MCF 10A (cell line): ENCODE results near the gene GRP. TPM values are rescaled to one million over a fixed set of nuclear protein-coding genes. Genes with fewer than 3 reads are reported as not detected.
"Not testable (repeated sequence)": the region's sequence is repeated elsewhere in the genome, so short reads cannot be mapped to it uniquely, and the experiment has no call there.

ENCODE experiments used
- BruUV-seq: library from RNA; stranded (reverse); fragments of 400-500 nt; replicated peaks from 2 replicates; lab custom pipeline; 2021; lab: Mats Ljungman, UMichigan
- CTCF ChIA-PET: fragments of 300-600 bp; sonication (Branson Sonifier 250); formaldehyde crosslinking; extraction: SDS; loops from one replicate; lab custom pipeline; 2021; ENCODE audit warnings: antibody characterized with exemption, inconsistent platforms; lab: Yijun Ruan, JAX
- POLR2A ChIA-PET: fragments of 300-600, 350-650 bp; sonication (Branson Sonifier 250); formaldehyde crosslinking; extraction: SDS; loops from one replicate; lab custom pipeline; 2020; ENCODE audit warnings: antibody characterized with exemption, inconsistent platforms; lab: Yijun Ruan, JAX
- DNase-seq: peaks from one replicate; pipeline ENCODE4 v3.0.0-alpha.2; 2018; ENCODE audit not compliant: unreplicated experiment
- H3K27ac Mint-ChIP-seq: one replicate; pipeline ENCODE4 v1.8.0; 2022; ENCODE audit warnings: mild to moderate bottlenecking, low read depth, mixed read lengths; ENCODE audit not compliant: unreplicated experiment
- H3K27me3 Mint-ChIP-seq: one replicate; pipeline ENCODE4 v1.8.0; 2022; ENCODE audit warnings: mixed read lengths; ENCODE audit not compliant: insufficient read depth, unreplicated experiment
- H3K36me3 Mint-ChIP-seq: one replicate; pipeline ENCODE4 v1.8.0; 2022; ENCODE audit warnings: mild to moderate bottlenecking, moderate library complexity, mixed read lengths; ENCODE audit not compliant: insufficient read depth, unreplicated experiment
- H3K4me1 Mint-ChIP-seq: one replicate; pipeline ENCODE4 v1.8.0; 2022; ENCODE audit warnings: mixed read lengths; ENCODE audit not compliant: insufficient read depth, unreplicated experiment
- H3K4me3 Mint-ChIP-seq: one replicate; pipeline ENCODE4 v1.8.0; 2022; ENCODE audit warnings: mild to moderate bottlenecking, moderate library complexity, mixed read lengths; ENCODE audit not compliant: unreplicated experiment
- H3K9me3 Mint-ChIP-seq: one replicate; pipeline ENCODE4 v1.8.0; 2022; ENCODE audit warnings: mixed read lengths; ENCODE audit not compliant: unreplicated experiment
- intact Hi-C: fragments of 100-400 bp; cut with micrococcal nuclease; formaldehyde crosslinking; loops from 2 replicates; pipeline ENCODE4 v1.14.1; 2022
- total RNA-seq: library from RNA; stranded (reverse); gene quantifications from 2 replicates; pipeline ENCODE4 v1.2.3, GENCODE V29; 2022
- TF ChIP-seq, protein P1 (sequence below): fragments of 200-600 bp; IDR thresholded peaks from one replicate; pipeline ENCODE4 v1.8.0; 2022; ENCODE audit warnings: antibody characterized with exemption, mild to moderate bottlenecking; ENCODE audit not compliant: unreplicated experiment

The GRP gene
- total RNA-seq, 1 experiment from 2014 or later: not detected

DNA sequence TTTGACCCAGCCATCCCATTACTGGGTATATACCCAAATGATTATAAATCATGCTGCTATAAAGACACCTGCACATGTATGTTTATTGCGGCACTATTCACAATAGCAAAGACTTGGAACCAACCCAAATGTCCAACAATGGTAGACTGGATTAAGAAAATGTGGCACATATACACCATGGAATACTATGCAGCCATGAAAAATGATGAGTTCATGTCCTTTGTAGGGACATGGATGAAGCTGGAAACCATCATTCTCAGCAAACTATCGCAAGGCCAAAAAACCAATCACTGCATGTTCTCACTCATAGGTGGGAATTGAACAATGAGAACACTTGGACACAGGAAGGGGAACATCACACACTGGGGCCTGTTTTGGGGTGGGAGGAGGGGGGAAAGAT is 42.3 kb downstream of the GRP start:
- BruUV-seq, H3K36me3 Mint-ChIP-seq, intact Hi-C loops, POLR2A ChIA-PET, H3K4me3 Mint-ChIP-seq, H3K4me1 Mint-ChIP-seq, DNase-seq, H3K27ac Mint-ChIP-seq, H3K9me3 Mint-ChIP-seq: not testable (repeated sequence)
- CTCF ChIA-PET: interaction anchor here (0.6 kb wide), 1 partner anchor 1824 kb away, joined by 3 read pairs; no protein-coding TSS in a partner anchor
- H3K27me3 Mint-ChIP-seq: peaks cover 81% of the 10 kb centered on the region

DNA sequence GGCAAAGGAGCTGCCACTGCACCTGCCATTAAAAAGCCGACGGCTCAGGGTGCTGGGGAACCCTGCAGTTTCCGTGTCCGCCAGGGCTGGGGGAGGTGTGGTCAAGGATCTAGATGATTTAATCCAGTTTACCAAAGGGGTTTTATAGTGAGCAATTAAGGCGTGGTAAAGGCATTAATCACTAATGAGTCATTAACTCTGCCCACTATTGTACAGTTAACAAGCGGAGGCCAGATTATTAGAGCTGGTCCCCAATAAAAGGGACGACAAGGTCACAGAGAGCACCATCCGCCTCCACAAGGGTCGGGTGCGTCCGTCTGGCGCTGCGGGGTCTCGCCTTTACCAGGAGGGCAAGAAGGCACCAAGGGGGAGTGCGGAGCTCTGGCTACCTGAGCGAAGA is 43.7 kb downstream of the GRP start:
- Mint-ChIP-seq H3K4me1 (no peaks in the 10 kb centered on the region), H3K4me3 (no peak overlapping the region), H3K27me3 (peaks cover 81% of the 10 kb centered on the region), H3K9me3 (no peaks in the 10 kb centered on the region), H3K27ac (no peak overlapping the region), H3K36me3 (no peaks in the 10 kb centered on the region)
- BruUV-seq: no TSS peak
- CTCF ChIA-PET: interaction anchor here (0.7 to 1.8 kb wide), 5 partner anchors 9 to 139 kb away, joined by 3 to 8 read pairs (median 5); no protein-coding TSS in a partner anchor
- no peak for DNase-seq
- POLR2A ChIA-PET: interaction anchor here (0.8 kb wide), 1 partner anchor 20 kb away, joined by 3 read pairs; no protein-coding TSS in a partner anchor
- TF ChIP-seq, protein P1, sequence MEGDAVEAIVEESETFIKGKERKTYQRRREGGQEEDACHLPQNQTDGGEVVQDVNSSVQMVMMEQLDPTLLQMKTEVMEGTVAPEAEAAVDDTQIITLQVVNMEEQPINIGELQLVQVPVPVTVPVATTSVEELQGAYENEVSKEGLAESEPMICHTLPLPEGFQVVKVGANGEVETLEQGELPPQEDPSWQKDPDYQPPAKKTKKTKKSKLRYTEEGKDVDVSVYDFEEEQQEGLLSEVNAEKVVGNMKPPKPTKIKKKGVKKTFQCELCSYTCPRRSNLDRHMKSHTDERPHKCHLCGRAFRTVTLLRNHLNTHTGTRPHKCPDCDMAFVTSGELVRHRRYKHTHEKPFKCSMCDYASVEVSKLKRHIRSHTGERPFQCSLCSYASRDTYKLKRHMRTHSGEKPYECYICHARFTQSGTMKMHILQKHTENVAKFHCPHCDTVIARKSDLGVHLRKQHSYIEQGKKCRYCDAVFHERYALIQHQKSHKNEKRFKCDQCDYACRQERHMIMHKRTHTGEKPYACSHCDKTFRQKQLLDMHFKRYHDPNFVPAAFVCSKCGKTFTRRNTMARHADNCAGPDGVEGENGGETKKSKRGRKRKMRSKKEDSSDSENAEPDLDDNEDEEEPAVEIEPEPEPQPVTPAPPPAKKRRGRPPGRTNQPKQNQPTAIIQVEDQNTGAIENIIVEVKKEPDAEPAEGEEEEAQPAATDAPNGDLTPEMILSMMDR: no peak
- intact Hi-C loops: no loop called here

DNA sequence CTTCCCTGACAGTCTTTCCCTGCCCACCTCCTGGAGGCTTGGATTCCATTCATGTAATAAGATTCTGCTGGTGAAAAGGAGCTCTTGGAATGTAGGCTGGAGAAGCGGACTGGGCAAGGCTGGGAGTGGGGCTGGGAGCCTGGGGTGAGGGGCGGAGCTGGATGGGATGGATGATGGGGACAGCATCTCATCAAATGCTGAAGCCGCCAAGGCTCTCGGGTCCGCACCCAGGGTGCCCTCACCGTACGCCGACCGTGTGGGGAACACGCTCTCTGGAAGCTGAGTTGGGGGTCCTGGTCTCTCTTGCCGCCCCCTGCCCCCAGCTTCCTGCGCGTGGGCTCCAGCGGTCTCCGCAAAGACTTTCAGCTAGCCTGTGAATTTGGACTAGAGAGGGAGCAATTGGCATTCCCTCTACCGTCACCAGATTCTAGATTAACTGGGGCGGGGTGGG is 44.2 kb downstream of the GRP start:
- ChIA-PET CTCF (interaction anchor here (0.7 to 1.8 kb wide), 5 partner anchors 9 to 138 kb away, joined by 3 to 8 read pairs (median 5); no protein-coding TSS in a partner anchor), POLR2A (interaction anchor here (0.8 kb wide), 1 partner anchor 19 kb away, joined by 3 read pairs; no protein-coding TSS in a partner anchor)
- TF ChIP-seq, protein P1: no peak
- BruUV-seq: no TSS peak
- H3K27me3 Mint-ChIP-seq: peaks cover 81% of the 10 kb centered on the region
- no peak overlapping the region for H3K27ac Mint-ChIP-seq
- H3K36me3 Mint-ChIP-seq: no peaks in the 10 kb centered on the region
- intact Hi-C loops: no loop called here
- no peak for DNase-seq
- no peaks in the 10 kb centered on the region for H3K4me1 Mint-ChIP-seq
- H3K4me3 Mint-ChIP-seq: no peak overlapping the region
- H3K9me3 Mint-ChIP-seq: no peaks in the 10 kb centered on the region

DNA sequence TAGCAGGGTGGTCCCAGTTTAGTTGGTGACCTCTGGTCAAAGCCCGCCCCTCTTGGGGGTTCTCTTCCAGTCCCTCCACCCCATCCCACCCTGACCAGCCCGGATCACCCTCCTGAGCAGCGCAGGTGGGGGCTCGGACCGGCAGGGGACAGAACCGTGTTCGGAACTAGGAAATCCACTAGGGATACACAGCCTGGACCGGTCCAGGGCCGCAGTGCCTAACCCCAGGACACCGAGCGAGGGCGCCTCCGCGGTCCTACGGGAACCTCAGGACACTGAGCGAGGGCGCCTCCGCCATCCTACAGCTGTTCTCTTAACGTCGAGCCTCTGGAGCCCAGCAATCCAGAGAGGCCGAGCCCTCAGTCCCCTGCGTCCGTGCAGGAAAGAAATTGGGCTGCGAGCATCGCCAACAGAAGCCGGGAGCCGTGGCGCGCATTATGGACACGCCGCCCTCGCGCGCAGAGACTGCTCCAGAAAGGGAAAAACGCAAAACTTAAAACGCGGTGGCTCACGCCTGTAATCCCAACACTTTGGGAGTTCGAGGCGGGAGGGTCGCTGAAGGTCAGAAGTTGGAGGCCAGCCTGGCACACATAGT is 44.8 kb downstream of the GRP start:
- ChIA-PET CTCF (interaction anchor here (0.8 to 1.5 kb wide), 2 partner anchors 12 to 18 kb away, joined by 3 read pairs; no protein-coding TSS in a partner anchor), POLR2A (interaction anchor here (0.6 to 0.8 kb wide), 3 partner anchors 19 to 46 kb away, joined by 3 read pairs; no protein-coding TSS in a partner anchor)
- Mint-ChIP-seq H3K27ac (no peak overlapping the region), H3K36me3 (no peaks in the 10 kb centered on the region), H3K27me3 (peaks cover 81% of the 10 kb centered on the region), H3K9me3 (no peaks in the 10 kb centered on the region), H3K4me1 (no peaks in the 10 kb centered on the region), H3K4me3 (no peak overlapping the region)
- no TSS peak for BruUV-seq
- TF ChIP-seq, protein P1: no peak
- DNase-seq: no peak
- intact Hi-C loops: no loop called here
